Skeletal muscle satellite cell (primary cell): ENCODE measurements around the gene WNT3. TPM values are rescaled to one million over a fixed set of nuclear protein-coding genes. Genes with fewer than 3 reads are reported as not detected.

Experiments used
- H3K27me3 ChIP-seq: 2 replicates; pipeline ENCODE4 v1.7.0; 2013; ENCODE audit warnings: low read length; ENCODE audit not compliant: control insufficient read depth, insufficient read depth
- H3K36me3 ChIP-seq: 2 replicates; pipeline ENCODE4 v1.7.0; 2013; ENCODE audit warnings: mild to moderate bottlenecking, control low read depth, low read length; ENCODE audit not compliant: insufficient read depth
- H3K4me1 ChIP-seq: 2 replicates; pipeline ENCODE4 v1.7.0; 2013; ENCODE audit warnings: low read length; ENCODE audit not compliant: control insufficient read depth, insufficient read depth
- H3K4me2 ChIP-seq: 2 replicates; pipeline ENCODE4 v1.7.0; 2013; ENCODE audit warnings: mild to moderate bottlenecking, low read length
- H3K4me3 ChIP-seq: 2 replicates; pipeline ENCODE4 v1.7.0; 2013; ENCODE audit warnings: low read length
- H3K9ac ChIP-seq: 2 replicates; pipeline ENCODE4 v1.7.0; 2013; ENCODE audit warnings: mild to moderate bottlenecking, low read depth, low read length, moderate library complexity
- H3K9me3 ChIP-seq: replicated peaks from 2 replicates; pipeline ENCODE4 v1.7.0; 2013; ENCODE audit warnings: mild to moderate bottlenecking, control low read depth, low read length
- total RNA-seq: library from RNA; depleted of rRNA; stranded (reverse); fragments of >200 nt; gene quantifications from 2 replicates; pipeline ENCODE4 v1.2.3, GENCODE V29; 2012; rRNA removed

Gene WNT3, protein sequence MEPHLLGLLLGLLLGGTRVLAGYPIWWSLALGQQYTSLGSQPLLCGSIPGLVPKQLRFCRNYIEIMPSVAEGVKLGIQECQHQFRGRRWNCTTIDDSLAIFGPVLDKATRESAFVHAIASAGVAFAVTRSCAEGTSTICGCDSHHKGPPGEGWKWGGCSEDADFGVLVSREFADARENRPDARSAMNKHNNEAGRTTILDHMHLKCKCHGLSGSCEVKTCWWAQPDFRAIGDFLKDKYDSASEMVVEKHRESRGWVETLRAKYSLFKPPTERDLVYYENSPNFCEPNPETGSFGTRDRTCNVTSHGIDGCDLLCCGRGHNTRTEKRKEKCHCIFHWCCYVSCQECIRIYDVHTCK
- total RNA-seq, result under 0.01 and 0.25 TPM in 2 replicates

DNA sequence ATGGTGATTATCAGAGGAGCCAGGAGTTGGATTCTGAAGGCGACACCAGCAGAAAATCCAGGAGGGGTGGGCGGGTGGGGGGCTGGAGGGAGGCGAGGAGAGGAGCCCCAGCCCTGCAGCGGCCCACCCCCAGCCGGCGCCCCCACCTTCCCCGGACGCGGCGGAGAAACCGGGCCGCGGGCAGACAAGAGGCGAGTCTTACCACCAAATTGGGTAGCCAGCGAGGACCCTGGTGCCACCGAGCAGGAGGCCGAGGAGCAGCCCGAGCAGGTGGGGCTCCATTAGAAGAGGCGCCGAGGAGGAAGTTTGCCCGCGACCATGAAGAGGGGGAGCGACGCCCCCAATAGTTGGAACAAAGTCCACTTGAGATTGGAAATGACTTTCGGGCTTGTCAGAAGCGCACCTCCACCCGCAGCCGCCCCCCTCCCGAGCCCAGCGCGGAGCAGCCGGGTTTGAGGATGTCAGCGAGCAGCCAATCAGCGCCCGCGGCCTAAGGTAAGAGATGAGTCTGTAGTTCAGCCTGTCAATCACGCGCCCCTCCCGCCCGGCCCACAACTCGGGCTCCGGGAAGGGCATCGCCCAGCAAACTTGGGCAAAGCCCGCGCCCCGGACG lies at the start of gene WNT3:
TSS of gene WNT3 (minus strand) at position 377 of the 613 bp plus-strand sequence. CDS start at position 282, 95 bp downstream.
- Histone ChIP-seq H3K4me3 (peak within 1 kb of the TSS; percentile 62), H3K4me1 (peaks cover 10% of the 10 kb centered on the region), H3K27me3 (peaks cover 89% of the 10 kb centered on the region), H3K9ac (no peak within 1 kb of the TSS), H3K9me3 (no peaks in the 10 kb centered on the region), H3K36me3 (no peaks in the 10 kb centered on the region), H3K4me2 (peak within 1 kb of the TSS; percentile 82)

DNA sequence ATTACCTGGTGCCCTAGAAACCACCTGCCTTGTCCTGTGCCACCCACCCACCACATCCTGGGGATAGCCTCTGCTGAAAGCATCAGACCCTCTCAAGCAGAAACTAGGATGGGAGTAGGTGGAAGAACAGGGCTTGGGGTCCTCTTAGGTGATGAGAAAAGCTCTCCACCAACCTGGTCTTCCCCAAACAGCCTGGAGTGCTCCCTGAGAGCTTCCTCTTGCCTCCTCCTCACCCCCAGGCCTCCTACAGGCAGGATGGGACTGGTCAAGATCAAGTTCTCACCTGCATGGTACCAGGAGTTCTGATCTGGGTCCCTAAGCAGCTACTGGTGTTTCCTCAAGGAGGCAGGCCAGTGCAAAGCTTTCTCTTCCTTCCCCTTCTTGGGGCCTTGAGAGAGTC lies 48.3 kb upstream of the WNT3 start:
- H3K4me3 ChIP-seq, result no peak overlapping the region
- H3K9ac ChIP-seq, result no peak overlapping the region
- peaks cover 7% of the 10 kb centered on the region for H3K4me1 ChIP-seq
- H3K27me3 ChIP-seq, result peaks cover 39% of the 10 kb centered on the region
- H3K36me3 ChIP-seq, result no peaks in the 10 kb centered on the region
- no peak overlapping the region for H3K4me2 ChIP-seq
- no peaks in the 10 kb centered on the region for H3K9me3 ChIP-seq

DNA sequence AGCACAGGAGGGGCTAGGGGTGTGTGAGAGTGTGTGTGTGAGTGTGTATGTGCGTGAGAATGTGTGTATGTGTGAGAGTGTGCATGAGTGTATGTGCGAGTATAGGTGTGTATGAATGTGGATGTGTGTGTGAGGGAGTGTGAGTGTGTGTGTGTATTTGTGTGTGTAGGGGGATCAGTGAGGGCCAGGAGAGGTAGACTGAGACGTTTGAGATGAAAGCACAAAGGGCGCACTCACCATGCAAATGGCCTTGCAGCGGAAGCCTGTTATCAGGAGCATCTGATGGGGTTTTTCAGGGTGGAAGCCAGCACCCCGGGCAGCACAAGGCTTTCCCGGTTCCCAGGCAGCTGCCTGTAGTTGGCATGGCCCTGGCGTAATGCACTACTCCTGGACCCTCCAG lies 47.8 kb upstream of the WNT3 start:
- no peak overlapping the region for H3K9ac ChIP-seq

DNA sequence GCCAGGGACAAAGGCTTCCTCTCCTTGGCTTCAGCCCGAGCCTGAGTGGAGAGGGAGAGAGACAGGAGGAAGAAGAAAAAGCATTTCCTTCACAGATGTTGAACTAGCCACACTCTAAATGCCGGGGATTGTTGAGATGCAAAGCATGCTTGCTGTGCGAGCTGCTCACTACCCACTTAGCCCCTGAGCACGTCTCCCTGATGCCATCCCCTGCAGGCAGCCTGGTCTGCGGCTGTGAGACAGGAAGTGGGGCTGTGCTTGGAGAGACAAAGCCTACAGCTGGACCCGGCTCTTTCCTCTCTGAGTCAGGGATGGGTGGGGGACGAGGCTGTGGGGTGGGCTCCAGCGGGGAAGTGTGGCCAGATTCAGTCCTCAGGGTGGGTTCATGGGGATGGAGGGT lies 46.6 kb upstream of the WNT3 start:
- H3K4me3 ChIP-seq, result no peak overlapping the region
- H3K4me1 ChIP-seq, result peaks cover 7% of the 10 kb centered on the region
- no peak overlapping the region for H3K9ac ChIP-seq
- peaks cover 37% of the 10 kb centered on the region for H3K27me3 ChIP-seq
- no peaks in the 10 kb centered on the region for H3K9me3 ChIP-seq
- H3K36me3 ChIP-seq, result no peaks in the 10 kb centered on the region
- no peak overlapping the region for H3K4me2 ChIP-seq

More for the DNA sequence above, 47.8 kb upstream of the WNT3 start:
- Histone ChIP-seq H3K27me3 (peaks cover 38% of the 10 kb centered on the region), H3K4me3 (no peak overlapping the region), H3K36me3 (no peaks in the 10 kb centered on the region), H3K4me1 (peaks cover 7% of the 10 kb centered on the region), H3K9me3 (no peaks in the 10 kb centered on the region), H3K4me2 (no peak overlapping the region)

DNA sequence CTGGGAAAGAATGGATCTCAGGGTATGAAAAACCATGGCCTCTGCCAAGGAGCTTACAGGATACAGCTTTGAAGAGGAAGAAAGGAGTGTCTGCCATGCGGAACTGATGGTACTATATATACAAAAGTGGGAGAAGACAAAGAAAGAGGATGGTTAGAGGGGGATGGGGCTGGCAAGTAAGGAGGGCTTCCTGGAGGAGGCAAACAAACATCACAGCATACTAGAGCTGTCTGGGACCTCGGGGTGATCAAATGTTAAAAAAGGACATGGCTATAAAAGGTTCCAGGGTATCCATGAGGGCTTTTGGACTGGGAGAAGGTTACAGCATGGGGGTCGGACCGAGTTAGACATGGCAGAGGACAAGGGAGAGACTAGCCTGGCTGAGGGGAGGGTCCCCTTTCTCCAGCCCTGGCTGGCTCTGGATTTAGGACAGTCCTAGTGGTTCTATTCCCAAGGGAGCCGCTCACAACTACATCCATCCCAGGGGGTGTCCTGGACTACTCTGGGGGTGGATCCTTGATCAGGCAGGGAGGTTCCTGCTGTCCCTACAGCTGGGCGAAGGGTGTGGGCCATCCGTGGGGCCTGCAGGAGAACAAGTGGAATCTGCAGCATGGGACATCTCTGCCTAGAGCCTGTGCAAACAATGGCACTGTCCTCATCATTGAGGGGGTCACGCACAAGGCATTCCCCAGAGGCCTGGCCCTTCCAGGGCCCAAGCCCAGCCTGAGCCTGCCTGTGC lies 45.1 kb upstream of the WNT3 start:
- no peak overlapping the region for H3K9ac ChIP-seq

DNA sequence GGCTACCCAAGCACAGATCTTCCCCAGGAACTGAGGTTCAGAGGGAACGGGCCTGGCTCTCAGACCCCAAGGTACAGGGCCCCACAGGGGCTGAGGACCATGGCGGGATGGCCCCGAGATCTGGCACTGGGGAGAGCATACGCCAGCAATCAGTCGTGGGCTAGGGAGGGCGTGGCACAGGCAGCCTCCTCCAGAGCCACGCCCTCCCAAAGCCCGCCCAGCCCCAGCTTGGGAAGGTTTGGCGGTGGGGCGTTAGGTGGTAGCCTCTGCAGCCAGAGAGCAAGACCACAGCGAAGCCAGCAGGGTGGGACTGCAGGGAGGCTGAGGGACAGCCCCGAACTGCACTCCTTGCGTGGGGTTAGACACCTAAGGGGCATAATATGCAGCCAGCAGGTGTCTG lies 44.5 kb upstream of the WNT3 start:
- Histone ChIP-seq H3K9me3 (no peaks in the 10 kb centered on the region), H3K4me1 (no peaks in the 10 kb centered on the region), H3K36me3 (no peaks in the 10 kb centered on the region), H3K27me3 (peaks cover 41% of the 10 kb centered on the region), H3K9ac (no peak overlapping the region), H3K4me3 (no peak overlapping the region), H3K4me2 (no peak overlapping the region)

More for the DNA sequence above, 45.1 kb upstream of the WNT3 start:
- H3K36me3 ChIP-seq, result no peaks in the 10 kb centered on the region
- H3K4me2 ChIP-seq, result no peak overlapping the region
- H3K9me3 ChIP-seq, result no peaks in the 10 kb centered on the region
- no peaks in the 10 kb centered on the region for H3K4me1 ChIP-seq
- H3K27me3 ChIP-seq, result peaks cover 43% of the 10 kb centered on the region
- H3K4me3 ChIP-seq, result no peak overlapping the region

DNA sequence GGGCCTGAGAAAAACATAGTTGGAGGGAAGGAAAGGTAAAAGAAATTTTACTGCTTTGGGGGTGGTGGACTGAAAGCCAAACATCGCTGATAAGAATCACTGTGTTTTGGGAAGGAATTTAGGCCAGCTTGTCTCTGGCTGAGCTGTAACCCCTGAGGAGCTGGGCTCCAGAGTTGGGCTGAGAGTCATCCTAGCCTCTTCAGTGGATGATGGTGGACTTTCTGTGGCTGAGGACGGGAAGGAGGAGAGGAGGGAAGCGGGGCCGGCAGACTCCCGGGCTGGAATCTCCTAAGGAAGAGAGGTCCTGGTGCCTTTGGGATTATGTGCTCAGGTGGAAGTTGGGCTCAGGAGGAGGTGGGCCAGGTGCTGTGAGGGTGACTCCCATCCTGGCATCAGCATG lies 41.5 kb upstream of the WNT3 start:
- H3K4me1 ChIP-seq, result no peaks in the 10 kb centered on the region
- no peaks in the 10 kb centered on the region for H3K9me3 ChIP-seq
- no peak overlapping the region for H3K4me3 ChIP-seq
- no peak overlapping the region for H3K4me2 ChIP-seq
- no peaks in the 10 kb centered on the region for H3K36me3 ChIP-seq
- H3K9ac ChIP-seq, result no peak overlapping the region
- H3K27me3 ChIP-seq, result peaks cover 43% of the 10 kb centered on the region

DNA sequence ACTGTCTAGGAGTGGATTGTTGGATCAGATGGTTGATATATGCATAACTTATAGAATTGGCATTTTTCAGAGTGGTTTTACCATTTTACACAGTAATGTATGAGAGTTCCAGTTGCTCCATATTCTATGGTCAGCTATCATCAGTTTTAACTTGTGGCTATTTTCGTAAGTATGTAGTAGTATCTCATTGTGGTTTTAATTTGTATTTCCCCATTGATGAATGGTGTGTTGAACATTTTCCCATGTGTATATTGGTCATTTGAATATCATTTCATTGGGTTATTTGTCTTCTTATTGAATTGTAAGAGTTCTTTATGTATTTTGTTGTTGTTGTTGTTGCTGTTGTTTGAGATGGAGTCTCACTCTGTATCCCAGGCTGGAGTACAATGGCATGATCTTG lies 39.1 kb upstream of the WNT3 start:
- Histone ChIP-seq H3K4me3 (no peak overlapping the region), H3K27me3 (peaks cover 46% of the 10 kb centered on the region), H3K4me2 (no peak overlapping the region), H3K4me1 (no peaks in the 10 kb centered on the region), H3K9me3 (no peaks in the 10 kb centered on the region), H3K36me3 (no peaks in the 10 kb centered on the region), H3K9ac (no peak overlapping the region)

DNA sequence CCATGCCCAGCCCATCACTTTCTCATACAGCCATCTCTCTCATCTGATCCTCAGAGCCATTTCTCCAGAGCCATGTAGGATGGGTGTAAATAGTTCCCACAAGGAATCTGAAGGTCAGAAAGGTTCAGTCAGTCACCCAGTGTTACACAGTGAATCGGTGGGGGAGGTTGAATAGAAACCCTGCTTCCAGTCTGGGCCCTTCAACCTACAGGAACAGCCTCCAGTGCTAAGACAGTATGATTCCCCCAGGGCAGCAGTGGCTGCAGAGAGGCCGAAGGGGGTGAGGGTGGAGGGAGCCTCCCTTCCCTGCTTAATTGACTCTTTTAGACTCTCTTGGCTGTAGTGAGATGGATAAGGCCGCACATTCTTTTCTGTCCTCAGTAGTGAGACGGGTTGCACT lies 36.5 kb upstream of the WNT3 start:
- no peak overlapping the region for H3K4me3 ChIP-seq
- H3K9me3 ChIP-seq, result no peaks in the 10 kb centered on the region
- peaks cover 62% of the 10 kb centered on the region for H3K27me3 ChIP-seq
- H3K9ac ChIP-seq, result no peak overlapping the region
- H3K36me3 ChIP-seq, result no peaks in the 10 kb centered on the region
- H3K4me1 ChIP-seq, result peaks cover 5% of the 10 kb centered on the region
- no peak overlapping the region for H3K4me2 ChIP-seq

DNA sequence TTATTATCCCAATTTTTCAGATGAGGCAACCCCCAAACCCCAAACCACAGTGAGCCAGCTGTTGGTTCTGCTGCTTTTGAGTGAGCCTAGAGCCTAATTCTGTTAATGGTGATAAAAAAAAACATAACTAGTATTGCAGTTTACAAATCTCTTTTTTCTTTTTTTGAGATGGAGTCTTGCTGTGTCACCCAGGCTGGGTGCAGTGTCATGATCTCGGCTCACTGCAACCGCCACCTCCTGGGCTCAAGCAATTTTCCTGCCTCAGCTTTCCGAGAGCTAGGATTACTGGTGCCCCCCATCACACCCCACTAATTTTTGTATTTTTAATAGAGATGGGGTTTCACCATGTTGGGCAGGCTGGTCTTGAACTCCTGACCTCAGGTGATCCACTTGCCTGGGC lies 36.0 kb upstream of the WNT3 start:
- Histone ChIP-seq H3K36me3 (no peaks in the 10 kb centered on the region), H3K4me3 (no peak overlapping the region), H3K4me2 (no peak overlapping the region), H3K9me3 (no peaks in the 10 kb centered on the region), H3K4me1 (peaks cover 5% of the 10 kb centered on the region), H3K9ac (no peak overlapping the region), H3K27me3 (peaks cover 64% of the 10 kb centered on the region)

DNA sequence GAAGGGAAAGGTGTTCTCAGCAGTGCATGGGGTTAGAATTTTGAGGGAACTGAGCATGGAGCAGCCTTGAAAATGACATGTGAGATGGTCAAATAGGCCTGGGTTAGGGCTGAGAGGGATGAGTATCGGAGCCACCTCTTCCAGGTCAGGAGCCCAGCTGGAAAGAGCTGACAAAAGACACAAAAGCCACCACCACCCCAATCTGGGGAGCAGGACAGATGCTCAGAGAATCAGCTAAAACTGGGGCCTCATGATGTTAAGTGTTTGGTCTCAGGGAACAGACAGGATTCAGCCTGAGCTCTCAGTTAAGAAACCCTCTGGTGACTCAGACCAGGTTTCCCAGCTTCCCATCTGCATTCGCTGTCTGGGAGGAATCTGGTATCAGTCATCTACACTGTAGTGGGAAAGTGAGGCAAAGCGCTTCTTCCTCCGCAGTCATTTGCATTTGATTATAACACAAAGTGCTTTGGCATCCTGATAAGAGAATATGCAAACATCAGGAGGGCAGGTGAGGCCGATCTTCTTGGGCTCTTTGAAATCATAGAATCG lies 35.5 kb upstream of the WNT3 start:
- no peak overlapping the region for H3K4me2 ChIP-seq
- H3K27me3 ChIP-seq, result peaks cover 66% of the 10 kb centered on the region
- H3K36me3 ChIP-seq, result no peaks in the 10 kb centered on the region
- H3K9me3 ChIP-seq, result no peaks in the 10 kb centered on the region
- no peak overlapping the region for H3K9ac ChIP-seq
- peaks cover 5% of the 10 kb centered on the region for H3K4me1 ChIP-seq
- no peak overlapping the region for H3K4me3 ChIP-seq
